Right lung (tissue), 5 donors: ENCODE results near the gene UBR4. TPM values are rescaled to one million over a fixed set of nuclear protein-coding genes. Genes with fewer than 3 reads are reported as not detected.
"Not testable (repeated sequence)": the region's sequence is repeated elsewhere in the genome, so short reads cannot be mapped to it uniquely, and the experiment has no call there.

Experiments used
- DNase-seq, 2 donors: peaks; one replicate each; pipeline ENCODE4 v3.0.0-alpha.2; 2013
- polyA plus RNA-seq, 5 donors: library from polyadenylated mRNA; unstranded; fragments of 120-200 nt; gene quantifications; one replicate each; pipeline versions ENCODE4 v1.2.1 to v1.2.3, GENCODE V29; 2013; ENCODE audit warnings: inconsistent platforms in 1 of 5, low replicate concordance in 1 of 5; ENCODE audit not compliant: insufficient read length in 5 of 5, insufficient read depth in 1 of 5

The UBR4 gene
- polyA plus RNA-seq, 5 donors = 90.8 to 116 (median 102) TPM

DNA sequence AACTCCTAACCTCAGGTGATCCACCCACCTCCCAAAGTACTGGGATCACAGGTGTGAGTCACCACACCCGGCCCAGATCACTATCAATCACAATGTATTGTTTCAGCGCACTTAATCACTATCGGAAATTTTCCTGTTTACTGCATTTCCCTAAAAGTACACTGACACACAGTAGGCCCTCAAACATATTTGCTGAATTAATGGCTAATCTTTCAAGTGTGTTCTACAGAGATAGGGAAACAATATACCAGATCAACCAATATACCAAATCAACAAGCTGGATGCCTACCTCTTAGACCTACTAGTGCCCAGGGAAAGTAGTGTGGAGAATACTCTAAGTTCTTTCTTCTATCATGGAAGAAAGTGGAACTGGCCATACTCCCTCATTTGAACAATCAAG, 17.1 kb downstream of the UBR4 start:
- DNase-seq = no peak

DNA sequence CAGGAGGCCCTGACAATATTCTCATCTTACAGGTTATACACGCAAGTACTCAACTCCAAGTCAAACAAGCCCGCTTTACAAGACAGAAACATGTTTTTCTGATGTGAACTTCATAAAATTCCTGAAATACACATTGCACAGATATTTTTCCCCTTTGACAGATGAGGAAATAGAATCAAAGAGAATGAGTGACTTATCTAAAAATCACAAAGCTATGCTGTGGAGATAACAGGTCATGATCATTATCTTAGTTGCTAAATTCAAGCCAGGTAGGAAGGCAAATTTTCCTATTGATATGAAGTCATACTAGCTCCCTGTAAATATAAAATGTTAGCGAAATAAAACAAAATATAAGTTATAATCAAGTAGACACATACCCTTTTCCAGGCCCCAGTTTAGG, 18.3 kb downstream of the UBR4 start:
- DNase-seq = no peak

DNA sequence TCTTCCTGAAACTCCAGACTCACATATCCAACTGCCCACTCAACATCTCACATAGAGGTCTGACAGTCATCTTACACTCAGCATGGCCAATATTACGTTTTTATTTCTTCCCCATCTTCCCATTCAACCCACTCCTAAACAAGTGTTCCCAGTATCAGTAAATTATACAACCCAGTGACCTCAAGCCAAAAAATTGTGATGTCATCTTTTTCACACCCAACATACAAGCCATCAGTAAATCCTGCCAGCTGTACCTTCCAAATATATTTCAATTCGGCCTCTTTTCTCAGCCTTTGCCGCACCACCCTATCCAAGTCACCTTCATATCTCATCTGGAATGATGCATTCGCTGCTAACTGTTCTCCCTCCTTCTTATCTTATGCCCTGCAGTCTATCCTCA, 19.6 kb downstream of the UBR4 start:
- no peak for DNase-seq

DNA sequence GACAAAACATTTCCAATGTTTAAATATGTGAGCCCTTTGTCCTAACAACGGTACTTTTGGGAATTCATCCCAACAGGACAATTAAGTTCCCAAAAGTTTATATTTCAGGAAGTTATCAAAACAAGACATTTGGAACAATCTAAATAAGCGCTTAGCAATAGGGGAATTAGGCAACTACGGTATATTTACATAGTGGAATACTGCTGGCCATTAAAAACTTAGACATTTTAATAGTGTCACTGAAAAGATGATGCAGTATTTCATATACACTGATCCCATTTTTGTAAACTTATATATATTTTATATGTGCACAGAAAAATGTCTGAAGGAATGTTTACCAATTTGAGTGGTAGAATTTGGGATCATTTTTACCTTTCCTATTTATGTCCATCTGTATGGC, 20.8 kb downstream of the UBR4 start:
- no peak for DNase-seq

- no peak for DNase-seq
Measured at GRCh38 chr1:19187852-19188251, 22.2 kb downstream of the UBR4 start.

DNA sequence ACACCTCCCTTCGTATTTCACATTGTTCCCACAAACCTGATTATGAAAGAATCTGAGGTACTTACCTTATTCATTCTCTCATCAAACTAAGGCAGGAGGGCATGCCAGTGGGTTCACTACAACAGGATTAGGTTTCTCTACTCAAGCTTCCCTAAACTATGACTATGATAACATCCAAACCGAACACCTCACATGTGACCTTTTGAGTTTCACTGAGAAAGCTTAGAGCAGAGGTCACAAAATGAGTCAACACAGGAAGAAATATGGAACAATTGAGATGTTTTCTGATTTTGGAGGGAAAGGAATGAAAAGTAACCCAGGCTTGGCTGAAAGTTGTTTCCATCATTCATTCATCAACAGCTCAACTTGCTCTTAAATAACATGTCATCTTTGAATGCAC, 24.1 kb downstream of the UBR4 start:
- DNase-seq = no peak

DNA sequence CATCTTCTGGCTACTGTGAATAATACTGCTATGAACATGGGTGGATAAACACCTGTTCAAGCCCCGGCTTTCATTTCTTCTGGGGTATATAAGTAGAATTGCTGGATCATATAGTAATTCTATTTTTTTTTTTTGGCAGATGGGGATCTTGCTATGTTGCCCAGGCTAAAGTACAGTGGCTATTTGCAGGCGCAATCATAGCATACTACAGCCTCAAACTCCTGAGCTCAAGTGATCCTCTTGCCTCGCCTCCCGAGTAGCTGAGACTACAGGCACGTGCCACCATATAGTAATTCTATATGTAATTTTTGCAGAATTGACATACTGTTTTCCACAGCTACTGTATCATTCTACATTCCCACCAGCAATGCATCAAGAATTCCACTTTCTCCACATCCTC, 27.8 kb downstream of the UBR4 start:
- DNase-seq = no peak

DNA sequence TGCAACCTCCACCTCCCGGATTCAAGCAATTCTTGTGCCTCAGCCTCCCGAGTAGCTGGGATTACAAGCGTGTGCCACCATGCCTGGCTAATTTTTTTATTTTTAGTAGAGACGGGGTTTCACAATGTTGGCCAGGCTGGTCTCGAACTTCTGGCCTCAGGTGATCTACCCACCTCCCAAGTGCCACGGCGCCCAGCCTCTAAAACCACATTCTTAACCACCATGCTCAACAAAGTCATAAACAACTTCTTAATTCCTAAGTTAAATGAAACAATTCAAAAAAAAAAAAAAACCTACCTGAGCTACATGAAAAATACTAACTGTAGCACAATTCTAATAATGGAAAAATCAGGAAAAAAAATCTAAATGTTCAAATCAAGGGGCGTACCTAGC, 29.8 kb downstream of the UBR4 start:
- not testable (repeated sequence) for DNase-seq

DNA sequence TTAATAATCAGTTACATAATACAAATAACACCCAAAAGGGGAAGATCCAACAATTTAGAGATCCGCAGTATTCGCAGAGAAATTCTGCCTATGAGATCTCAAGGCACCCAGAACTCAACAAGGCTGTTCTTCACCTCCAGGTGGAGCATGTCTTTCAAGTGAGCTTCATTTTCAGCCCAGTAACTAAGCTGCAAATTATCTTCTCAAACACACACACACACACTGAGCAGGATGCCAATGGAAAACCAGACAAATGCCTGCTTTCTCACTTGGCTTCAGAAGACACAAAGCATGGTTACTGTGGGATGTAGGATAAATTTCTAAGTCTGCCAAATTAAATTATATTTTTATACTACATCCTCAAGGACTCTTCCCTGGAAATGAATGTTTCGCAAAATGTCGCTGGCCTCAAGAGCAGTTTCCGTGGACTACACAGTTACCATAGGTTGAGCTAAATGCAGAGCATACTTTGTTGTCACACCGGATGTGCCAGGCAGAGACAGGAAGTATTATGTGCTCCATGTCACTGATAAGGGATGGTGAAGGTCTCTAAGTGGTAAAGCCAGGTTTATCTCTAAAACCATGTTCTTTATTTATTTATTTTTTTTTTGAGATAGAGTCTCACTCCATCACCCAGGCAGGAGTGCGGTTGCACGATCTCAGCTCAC, 30.3 kb downstream of the UBR4 start:
- no peak for DNase-seq

GRCh38 chr1:19178734-19179398, 31.2 kb downstream of the UBR4 start:
- no peak for DNase-seq

DNA sequence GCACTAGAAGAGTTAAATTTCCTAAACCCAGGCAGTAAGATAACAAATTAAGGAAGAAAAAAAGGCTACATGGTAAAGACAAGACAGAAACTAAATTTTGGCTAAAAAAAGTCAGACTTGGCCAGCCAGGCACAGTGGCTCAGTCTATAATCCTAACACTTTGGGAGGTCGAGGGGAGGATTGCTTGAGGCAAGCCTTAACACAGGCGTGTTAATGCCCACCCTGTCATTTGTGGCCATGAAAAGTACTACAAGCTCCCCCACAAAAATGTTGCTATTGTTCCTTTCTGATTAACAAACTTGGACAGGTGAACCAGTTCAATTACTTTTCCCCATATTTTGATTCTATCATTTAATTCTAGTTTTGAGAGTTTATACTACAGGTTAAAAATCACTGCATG, 32.3 kb downstream of the UBR4 start:
- DNase-seq = no peak

DNA sequence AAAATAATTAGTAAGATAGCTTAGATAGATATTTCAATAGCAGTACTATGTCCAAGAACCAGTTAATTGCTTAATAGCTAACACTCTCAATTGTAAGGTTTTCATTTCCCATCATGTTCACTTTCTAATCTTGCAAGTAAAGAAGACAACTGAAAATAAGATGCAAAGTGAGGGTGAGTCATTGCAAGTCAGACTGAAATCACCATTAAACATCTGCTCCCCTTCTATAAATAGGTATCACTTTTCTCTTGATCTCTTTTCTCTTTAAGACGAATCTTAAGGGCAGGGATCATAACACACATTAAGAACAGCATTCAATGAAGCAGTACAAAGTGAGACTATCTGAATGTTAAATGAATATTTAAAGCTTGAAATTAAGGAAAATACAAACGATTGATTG, 40.4 kb downstream of the UBR4 start:
- no peak for DNase-seq

DNA sequence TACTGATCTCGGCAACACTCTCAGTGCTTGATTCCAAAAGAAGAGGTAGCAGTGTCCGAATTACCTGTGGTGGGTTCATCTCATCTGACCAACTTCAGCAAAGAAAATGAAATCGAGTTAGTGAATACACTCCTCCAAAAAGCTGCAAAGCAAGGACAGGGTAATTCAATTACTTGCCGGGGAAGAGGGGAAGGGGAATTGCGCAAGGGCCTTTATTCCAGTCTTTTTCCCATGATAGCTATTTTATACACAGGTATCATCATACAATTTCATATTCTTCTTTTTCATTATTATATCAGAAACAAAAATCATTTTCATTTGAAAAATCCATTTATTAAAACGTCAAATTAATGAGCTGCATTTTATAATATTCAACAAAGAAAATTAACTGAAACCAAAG, 42.9 kb downstream of the UBR4 start:
- DNase-seq = no peak

DNA sequence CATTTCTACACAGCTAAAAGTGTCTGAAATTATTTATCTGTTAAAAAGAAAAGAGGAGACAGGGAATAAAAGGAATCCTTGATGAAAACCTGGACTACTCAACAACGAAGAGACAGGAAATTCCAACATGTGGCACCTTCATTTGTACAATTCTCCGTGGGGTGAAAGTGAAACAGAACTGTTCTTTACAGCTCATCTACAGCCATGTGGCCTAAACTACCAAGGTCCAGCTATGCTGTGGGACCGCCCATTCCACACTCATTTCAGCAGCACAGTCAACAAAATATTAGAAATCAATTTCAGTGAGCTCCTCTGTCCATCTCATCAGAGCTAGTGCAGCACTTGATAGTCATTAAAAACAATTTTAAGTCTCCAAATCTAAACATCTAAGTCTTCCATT, 44.0 kb downstream of the UBR4 start:
- no peak for DNase-seq

- DNase-seq = no peak
Measured at GRCh38 chr1:19165501-19165900, 44.6 kb downstream of the UBR4 start.

DNA sequence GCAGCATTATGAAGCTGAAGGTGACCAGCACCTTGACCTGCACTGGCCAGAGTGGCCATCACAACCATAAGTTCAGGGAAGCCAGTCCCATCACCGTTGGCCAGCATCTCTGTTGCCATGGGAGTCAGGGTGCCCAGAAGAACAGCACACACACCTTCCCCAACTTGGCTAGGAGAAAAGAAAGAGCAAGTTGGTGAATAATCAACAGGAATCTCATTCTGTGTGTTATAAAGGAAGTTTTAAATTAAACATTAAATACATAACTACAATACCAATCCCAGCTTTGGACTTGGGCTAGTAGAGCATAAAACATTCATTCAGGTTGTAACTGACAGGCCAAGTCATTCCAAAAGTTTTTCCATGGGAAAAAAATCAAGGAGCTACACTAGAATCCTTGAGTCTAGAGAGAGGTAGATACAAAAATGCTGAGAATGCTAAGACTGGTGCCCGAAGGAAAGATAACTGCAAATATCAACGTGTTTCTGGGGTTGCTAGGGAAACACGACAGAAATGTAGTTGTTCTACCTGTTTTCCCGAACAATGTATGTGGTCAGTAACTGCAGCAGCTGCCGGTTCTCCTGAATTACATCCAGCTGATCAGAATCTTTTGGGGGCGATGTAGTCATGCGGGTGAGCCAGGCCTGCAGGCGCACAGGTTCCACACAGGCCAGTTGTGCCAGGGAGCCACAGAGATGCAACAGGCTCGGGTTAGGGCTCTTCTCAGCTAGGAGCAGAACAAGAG, 45.6 kb downstream of the UBR4 start:
- DNase-seq = no peak

DNA sequence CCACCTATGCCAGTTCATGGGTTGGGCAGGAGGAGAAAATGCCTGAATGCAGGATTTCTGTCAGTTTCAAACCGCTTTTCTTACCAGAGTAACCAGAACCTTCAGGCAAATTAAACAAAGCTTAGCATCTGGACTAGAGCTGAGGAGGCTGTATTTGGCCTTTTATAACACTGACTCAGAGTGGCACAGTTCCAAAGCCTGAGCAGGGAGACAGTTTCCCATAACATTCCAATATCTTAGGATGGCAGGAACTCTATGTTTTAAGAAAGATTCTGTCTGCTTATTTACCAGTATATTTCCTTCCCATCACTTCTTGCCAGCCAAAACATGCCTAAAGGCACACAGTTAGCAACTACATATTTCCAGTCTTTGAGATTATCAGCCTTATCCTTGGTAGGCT, 46.8 kb downstream of the UBR4 start:
- no peak for DNase-seq

DNA sequence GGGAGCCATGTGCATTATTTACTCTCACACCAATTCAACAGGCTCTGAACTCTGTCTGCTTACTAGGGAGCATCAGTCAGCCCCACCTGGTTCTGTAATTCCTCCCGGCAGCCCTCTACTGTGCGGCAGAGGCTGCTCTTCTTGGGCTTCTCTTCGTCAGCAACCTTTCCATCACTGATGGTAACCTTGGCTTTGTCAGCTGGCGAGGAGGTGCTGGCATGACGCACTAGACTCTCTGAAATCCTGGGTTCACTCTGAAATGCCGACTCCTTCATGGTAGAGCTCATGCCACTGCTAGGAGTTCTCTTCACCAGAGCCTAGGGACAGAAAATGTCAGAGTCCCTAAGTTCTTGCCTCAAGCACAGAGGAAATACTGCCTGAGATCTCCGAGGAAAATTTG, 49.2 kb downstream of the UBR4 start:
- no peak for DNase-seq

- DNase-seq = no peak
Measured at GRCh38 chr1:19157653-19158052, 52.4 kb downstream of the UBR4 start.

DNA sequence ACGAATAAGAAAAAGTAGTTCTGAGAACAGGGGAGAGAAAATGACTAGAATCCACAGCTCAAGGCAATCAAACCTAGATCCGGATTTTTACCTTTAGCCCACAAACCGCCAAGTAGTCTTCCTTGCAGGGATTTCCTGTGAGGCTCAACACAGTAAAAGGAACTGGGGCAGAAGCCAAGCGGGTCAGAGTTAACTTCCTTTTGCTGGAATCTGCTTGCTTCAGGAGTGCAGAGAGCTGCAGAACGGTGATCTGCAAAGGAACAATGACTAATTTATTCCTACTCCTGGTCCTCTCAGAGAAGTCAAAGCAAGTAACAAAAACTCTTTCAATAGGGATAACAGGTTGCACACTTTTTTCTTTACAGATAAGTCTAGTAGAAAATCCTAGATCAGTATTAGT, 53.4 kb downstream of the UBR4 start:
- DNase-seq = no peak

- DNase-seq = no peak
Measured at GRCh38 chr1:19154876-19155275, 55.2 kb downstream of the UBR4 start.

DNA sequence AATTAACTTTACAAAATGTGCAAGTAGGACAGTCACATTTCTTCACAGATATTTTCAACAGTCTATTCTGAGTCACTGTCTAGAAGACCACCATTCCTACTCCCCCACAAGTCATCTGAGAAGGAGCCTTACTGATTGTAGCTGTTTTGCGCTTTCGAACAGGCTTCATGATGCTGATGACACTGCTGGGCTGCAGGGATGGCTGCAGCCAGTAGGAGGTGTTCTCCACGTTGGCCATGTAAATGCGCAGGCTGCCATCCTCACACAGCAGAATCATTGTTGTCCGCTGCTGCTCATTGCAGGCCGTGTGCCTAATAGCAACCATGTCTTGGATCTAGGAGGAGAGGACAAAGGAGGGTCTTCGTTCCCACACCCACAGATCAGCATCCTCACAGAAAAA, 56.9 kb downstream of the UBR4 start:
- no peak for DNase-seq

DNA sequence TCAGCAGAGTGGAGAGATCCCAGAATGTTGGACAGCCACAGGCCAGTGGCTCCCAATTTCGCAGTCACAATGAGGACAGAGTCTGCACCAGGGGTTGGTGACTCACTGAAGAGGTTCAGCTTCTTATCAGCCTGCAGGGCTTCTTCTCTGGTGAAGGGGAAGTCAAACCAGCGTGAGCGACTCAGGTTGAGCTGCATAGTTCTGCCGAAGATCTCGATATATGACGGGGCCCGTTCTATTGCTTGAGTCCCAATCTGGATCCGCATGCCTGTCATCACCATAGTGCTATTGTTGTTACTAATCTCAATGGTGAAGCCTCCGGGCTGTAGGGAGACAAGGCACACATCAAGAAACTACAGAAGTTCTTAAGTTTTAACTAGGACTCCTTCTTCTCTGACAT, 58.5 kb downstream of the UBR4 start:
- no peak for DNase-seq
